ENCODE results near the gene SCGN. TPM values are rescaled to one million over a fixed set of nuclear protein-coding genes. Genes with fewer than 3 reads are reported as not detected.

The SCGN gene
- total and polyA plus RNA-seq, 2 of the 4 experiments (the other 2 are of a cell fraction) = not detected

GRCh38 chr6:25704001-25704400, 52.0 kb downstream of the SCGN start:
- POLR2A ChIA-PET (ENCODE audit: unreplicated experiment) = no interaction called here
- in situ Hi-C loops (cut with MboI; ENCODE audit: low sequenced_read_pairs) = no loop called here

More at GRCh38 chr6:25704001-25704400, 52.0 kb downstream of the SCGN start:
- ATAC-seq (ENCODE audit: low read depth) = no peak
- Histone ChIP-seq H4K91ac (ENCODE audit: insufficient read depth, low read depth, low read length) (no peak overlapping the region), H3K9ac (ENCODE audit: low read depth, low read length) (no peak overlapping the region), H3K4ac (ENCODE audit: low read depth, low read length) (no peak overlapping the region), H2AK9ac (replicated peaks; ENCODE audit: low read depth, low read length, poor library complexity) (no peak overlapping the region), H3K14ac (replicated peaks; ENCODE audit: low read depth, low read length) (no peak overlapping the region), H3K4me1 (ENCODE audit: control insufficient read depth, insufficient read depth, low read length) (no peaks in the 10 kb centered on the region), H3K18ac (ENCODE audit: low read depth, low read length) (no peak overlapping the region), H3K4me2 (ENCODE audit: low read depth, low read length) (no peak overlapping the region), H3K36me3 (ENCODE audit: control insufficient read depth, insufficient read depth, low read length) (no peaks in the 10 kb centered on the region), H2AK5ac (ENCODE audit: low read depth, low read length) (no peak overlapping the region), H2BK15ac (ENCODE audit: low read depth, low read length) (no peak overlapping the region), H2AFZ (replicated peaks; ENCODE audit: low read length, poor library complexity) (no peak overlapping the region), H2BK5ac (ENCODE audit: low read depth, low read length, poor library complexity, severe bottlenecking) (no peak overlapping the region), H3K9me3 (ENCODE audit: control insufficient read depth, insufficient read depth, low read length) (no peaks in the 10 kb centered on the region), H3K79me1 (ENCODE audit: low read depth in 1 of 2, low read length in 2 of 2) (no peaks in the 10 kb centered on the region), H2BK120ac (ENCODE audit: low read depth, low read length) (no peak overlapping the region), H3K23ac (ENCODE audit: low read depth, low read length) (no peak overlapping the region), H3K27ac (ENCODE audit: insufficient read depth, low read length) (no peak overlapping the region), H3K4me3 (ENCODE audit: insufficient read depth, low read depth, low read length) (no peak overlapping the region), H4K20me1 (ENCODE audit: insufficient read depth, low read length) (no peaks in the 10 kb centered on the region), H2BK20ac (ENCODE audit: low read depth, low read length) (no peak overlapping the region), H3K56ac (ENCODE audit: extremely low read depth, insufficient read depth, low read length) (no peak overlapping the region), H3K27me3 (ENCODE audit: control insufficient read depth, insufficient read depth, low read length) (no peaks in the 10 kb centered on the region), H3K9me1 (ENCODE audit: insufficient read depth, low read length) (no peaks in the 10 kb centered on the region), H4K5ac (ENCODE audit: low read depth, low read length) (no peak overlapping the region), H4K8ac (ENCODE audit: low read depth in 2 of 2, low read length in 2 of 2) (no peak overlapping the region)
- TF ChIP-seq FOS (IDR thresholded peaks at IDR 0.05; ENCODE audit: low read depth, low read length) (no peak), RAD21 (IDR thresholded peaks at IDR 0.05; ENCODE audit: low read length) (no peak), CHD1 (IDR thresholded peaks at IDR 0.05; ENCODE audit: low read depth, low read length) (no peak), BHLHE40 (IDR thresholded peaks at IDR 0.05; ENCODE audit: low read depth, low read length) (no peak), USF2 (IDR thresholded peaks at IDR 0.05; ENCODE audit: low read depth, low read length) (no peak), SMC3 (IDR thresholded peaks at IDR 0.05; ENCODE audit: low read depth, low read length) (no peak), POLR2A (IDR thresholded peaks at IDR 0.05; ENCODE audit: low read depth, low read length) (no peak), CTCF (conservative IDR thresholded peaks at IDR 0.05; ENCODE audit: low read depth, low read length) (no peak), RFX5 (IDR thresholded peaks at IDR 0.05; ENCODE audit: low read depth, low read length) (no peak), CEBPB (IDR thresholded peaks at IDR 0.05; ENCODE audit: low read depth, low read length) (no peak)
- intact Hi-C loops (cut with micrococcal nuclease) (no loop called here), dilution Hi-C loops (cut with HindIII; ENCODE audit: low sequenced_read_pairs, unreplicated experiment) (no loop called here)
- BruUV-seq (replicated peaks) = no TSS peak
- WGBS, 2 experiments (ENCODE audit: extremely low coverage in 2 of 2, insufficient read length in 1 of 2) = 0% methylated on average over 1 of the region's 3 CpGs; no CpG with 5 or more reads in 1 of the 2 experiments
- CTCF ChIA-PET = no interaction called here
- DNase-seq = no peak
